HAP-1 (cell line): ENCODE results near the gene CEP72.
A peak's percentile ranks its signal among the peaks of the same experiment; 100 is the strongest.

Source experiments
- DNase-seq, 2 experiments: peaks; one replicate each; pipeline ENCODE4 v3.0.0-alpha.2; 2016 to 2020; ENCODE audit warnings: low spot score in 2 of 2
- H3K27me3 ChIP-seq: fragments of 250-450 bp; sonication (Bioruptor Pico); 2 replicates; pipeline ENCODE4 v1.5.1; 2020; ENCODE audit warnings: low read depth, mild to moderate bottlenecking, moderate library complexity
- H3K36me3 ChIP-seq: fragments of 250-450 bp; sonication (Bioruptor Pico); replicated peaks from 2 replicates; pipeline ENCODE4 v1.5.1; 2020; ENCODE audit warnings: mild to moderate bottlenecking
- H3K4me1 ChIP-seq: fragments of 250-450 bp; sonication (Bioruptor Pico); 2 replicates; pipeline ENCODE4 v1.5.1; 2020; ENCODE audit warnings: mild to moderate bottlenecking
- H3K4me3 ChIP-seq: fragments of 250-450 bp; sonication (Bioruptor Pico); 2 replicates; pipeline ENCODE4 v1.5.1; 2020; ENCODE audit warnings: mild to moderate bottlenecking, moderate library complexity
- H3K9me3 ChIP-seq: fragments of 250-450 bp; sonication (Bioruptor Pico); 2 replicates; pipeline ENCODE4 v1.5.1; 2020; ENCODE audit warnings: mild to moderate bottlenecking, moderate library complexity
- in situ Hi-C: fragments of 300-500 bp; cut with MboI; formaldehyde crosslinking; loops from 3 replicates; pipeline ENCODE4 v1.14.3; 2020; ENCODE audit warnings: low sequenced_read_pairs, inconsistent platforms, mixed read lengths

CEP72 gene

DNA sequence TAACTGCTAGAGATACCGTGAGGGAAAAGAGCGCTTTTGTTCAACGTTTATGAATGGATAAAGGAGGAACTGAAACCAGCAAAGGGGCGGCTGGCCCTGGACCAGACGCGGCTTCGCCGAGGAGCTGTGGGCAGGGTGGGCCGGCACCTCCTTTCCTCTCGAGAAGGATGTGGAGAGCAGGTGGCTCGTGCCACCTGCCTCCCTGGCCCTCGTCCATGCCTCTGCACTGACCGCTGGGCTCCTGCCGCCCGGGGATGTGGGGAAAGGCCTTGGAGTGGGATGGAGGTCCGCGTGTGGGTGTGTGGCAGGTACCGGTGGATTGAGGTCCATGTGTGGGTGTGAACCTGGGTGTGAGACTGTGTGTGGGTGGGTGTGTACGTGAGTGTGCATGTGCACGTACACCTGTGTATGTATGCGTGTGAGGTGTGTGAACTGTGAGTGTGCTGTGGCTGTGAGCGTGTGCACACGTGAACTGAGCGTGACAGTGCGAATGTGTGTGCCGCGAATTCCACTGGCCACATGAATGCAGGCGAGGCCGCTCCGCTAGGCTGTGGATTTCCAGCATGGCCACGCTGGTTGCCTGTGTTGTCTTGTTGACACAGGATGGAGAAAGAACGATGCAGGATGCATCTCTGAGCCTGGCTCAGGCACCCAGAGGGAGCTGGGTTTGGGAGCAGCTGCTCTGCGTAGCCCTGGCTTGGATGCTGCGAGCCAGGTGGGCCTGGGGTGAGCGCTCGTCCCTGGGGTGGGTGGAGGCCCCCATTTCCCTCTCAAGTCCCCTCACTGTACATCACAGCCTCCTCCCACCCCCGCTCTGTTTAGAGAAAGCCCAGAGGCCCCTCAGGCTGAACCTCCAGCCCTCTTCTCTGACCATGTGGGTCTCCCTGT, 4.4 kb upstream of the CEP72 start:
- no peaks in the 10 kb centered on the region; the same call in 1 of the 2 replicates for H3K4me1 ChIP-seq
- no peaks in the 10 kb centered on the region for H3K36me3 ChIP-seq
- H3K4me3 ChIP-seq: no peak overlapping the region
- no peaks in the 10 kb centered on the region for H3K9me3 ChIP-seq
- in situ Hi-C loops: no loop called here
- no peak for DNase-seq
- peaks cover 4% of the 10 kb centered on the region; the same call in 1 of the 2 replicates for H3K27me3 ChIP-seq

DNA sequence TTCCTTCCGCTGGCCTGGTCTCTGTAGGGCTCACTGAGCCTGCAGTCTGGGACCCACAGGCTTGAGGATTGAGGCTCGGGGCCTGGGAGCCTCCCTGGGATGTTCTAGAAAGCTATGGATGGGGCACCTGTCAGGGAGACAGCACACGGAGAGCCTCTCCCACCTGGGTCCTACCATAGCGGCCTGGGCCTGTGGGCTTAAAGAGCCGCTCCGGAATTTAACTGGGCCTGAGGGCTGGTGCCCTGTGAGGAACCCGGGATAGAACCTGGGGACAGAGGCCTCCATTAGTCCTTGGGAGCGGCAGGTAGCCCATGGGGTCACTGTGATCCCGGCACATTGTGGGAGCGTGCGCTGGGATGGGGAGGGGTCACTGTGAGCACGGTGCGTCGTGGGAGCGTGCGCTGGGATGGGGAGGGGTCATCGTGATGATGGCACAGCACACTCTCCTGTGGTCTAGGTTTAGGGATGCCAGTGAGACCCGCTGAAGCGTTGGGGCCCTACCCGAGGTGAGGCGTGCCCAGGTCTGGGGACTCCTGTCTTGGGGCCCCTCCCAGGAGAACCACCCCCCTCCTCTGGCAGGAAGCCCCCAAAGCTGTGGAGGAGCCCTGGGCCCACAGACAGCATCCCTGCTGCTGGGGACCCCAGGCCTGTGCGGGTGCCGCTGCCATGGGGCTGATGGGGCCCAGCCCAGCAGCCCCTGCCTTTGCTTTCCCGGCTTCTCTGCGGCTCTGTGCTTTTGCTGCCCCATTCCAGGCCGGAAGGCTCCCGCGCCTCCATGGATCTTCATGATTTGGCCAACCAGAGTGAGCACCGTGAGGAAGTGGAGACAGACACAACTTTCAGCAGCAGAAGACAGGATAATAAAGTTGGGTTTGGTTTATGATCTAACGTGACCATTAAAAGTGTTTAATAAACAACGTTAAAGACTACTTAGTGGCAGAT, 3.4 kb upstream of the CEP72 start:
- H3K27me3 ChIP-seq: no peaks in the 10 kb centered on the region
- no peaks in the 10 kb centered on the region; the same call in none of the 2 replicates for H3K4me1 ChIP-seq
- no peak for DNase-seq
- in situ Hi-C loops: no loop called here
- H3K36me3 ChIP-seq: no peaks in the 10 kb centered on the region
- no peak overlapping the region for H3K4me3 ChIP-seq
- H3K9me3 ChIP-seq: 0 out of 2 replicates have a peak, but pooled peaks cover 2% of the 10 kb centered on the region

DNA sequence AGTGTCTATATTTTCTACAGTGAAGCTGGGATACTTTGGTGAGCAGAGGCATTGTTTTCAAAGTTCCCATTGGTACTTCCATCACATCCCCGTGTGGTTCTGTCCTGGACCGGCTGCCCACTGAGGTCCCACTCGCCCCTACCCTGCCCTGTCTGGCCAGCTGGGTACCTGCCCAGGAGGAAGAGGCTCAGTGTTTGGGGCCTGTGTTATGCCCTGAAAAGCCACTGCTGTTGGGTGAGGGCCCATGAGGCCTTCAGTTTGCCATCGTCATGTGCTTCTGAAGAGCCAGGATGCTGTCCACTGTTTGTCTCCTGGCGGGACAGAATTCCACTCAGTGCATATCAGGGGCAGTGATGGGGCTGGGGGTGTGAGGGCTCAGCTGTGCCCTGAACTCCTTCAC, 2.6 kb upstream of the CEP72 start:
- in situ Hi-C loops: no loop called here

DNA sequence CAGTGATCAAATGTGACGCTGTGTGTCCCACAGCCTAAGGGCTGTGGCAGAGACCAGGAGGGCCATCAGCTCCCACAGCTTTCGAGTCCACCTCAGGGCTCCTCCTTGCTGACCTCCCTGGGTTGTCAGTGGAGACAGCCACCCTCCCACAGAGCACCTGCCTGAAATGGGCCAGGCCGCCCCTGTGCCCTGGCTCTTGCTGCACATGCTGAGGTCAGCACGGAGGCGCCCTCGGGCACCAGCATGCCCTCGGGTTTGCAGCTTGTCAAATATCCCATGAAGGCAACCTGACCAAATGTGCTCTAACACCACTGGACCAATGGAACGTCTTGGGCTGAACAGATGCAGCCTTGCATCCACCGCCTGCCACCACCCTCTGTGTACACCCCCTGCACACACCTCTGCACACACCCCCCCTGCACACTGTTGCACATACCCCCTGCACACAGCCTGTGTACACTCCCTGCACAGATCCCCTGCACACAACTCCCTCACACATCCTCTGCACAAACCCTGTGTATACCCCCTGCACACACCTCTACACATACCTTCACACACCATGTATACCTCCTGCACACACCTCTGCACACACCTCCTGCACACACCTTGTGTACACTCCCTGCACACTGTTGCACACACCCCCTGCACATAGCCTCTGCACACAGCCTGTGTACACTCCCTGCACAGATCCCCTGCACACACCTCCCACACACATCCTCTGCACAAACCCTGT, 2.0 kb upstream of the CEP72 start:
- Histone ChIP-seq H3K9me3 (0 out of 2 replicates have a peak, but pooled peaks cover 2% of the 10 kb centered on the region), H3K27me3 (no peaks in the 10 kb centered on the region), H3K36me3 (peaks cover 4% of the 10 kb centered on the region), H3K4me1 (peaks cover 4% of the 10 kb centered on the region), H3K4me3 (no peak overlapping the region)
- in situ Hi-C loops: no loop called here
- no peak for DNase-seq

More for the DNA sequence above, 2.6 kb upstream of the CEP72 start:
- Histone ChIP-seq H3K27me3 (no peaks in the 10 kb centered on the region), H3K9me3 (0 out of 2 replicates have a peak, but pooled peaks cover 2% of the 10 kb centered on the region), H3K36me3 (peaks cover 1% of the 10 kb centered on the region; the same call in 1 of the 2 replicates), H3K4me3 (no peak overlapping the region), H3K4me1 (peaks cover 4% of the 10 kb centered on the region)
- no peak for DNase-seq

GRCh38 chr5:610744-611730, 1.1 kb upstream of the CEP72 start:
- no peaks in the 10 kb centered on the region for H3K27me3 ChIP-seq
- H3K4me1 ChIP-seq: peaks cover 4% of the 10 kb centered on the region
- peak overlapping the region; percentile 68 for H3K4me3 ChIP-seq
- 0 out of 2 replicates have a peak, but pooled peaks cover 2% of the 10 kb centered on the region for H3K9me3 ChIP-seq
- peaks cover 9% of the 10 kb centered on the region for H3K36me3 ChIP-seq
- in situ Hi-C loops: no loop called here
- DNase-seq: no peak

DNA sequence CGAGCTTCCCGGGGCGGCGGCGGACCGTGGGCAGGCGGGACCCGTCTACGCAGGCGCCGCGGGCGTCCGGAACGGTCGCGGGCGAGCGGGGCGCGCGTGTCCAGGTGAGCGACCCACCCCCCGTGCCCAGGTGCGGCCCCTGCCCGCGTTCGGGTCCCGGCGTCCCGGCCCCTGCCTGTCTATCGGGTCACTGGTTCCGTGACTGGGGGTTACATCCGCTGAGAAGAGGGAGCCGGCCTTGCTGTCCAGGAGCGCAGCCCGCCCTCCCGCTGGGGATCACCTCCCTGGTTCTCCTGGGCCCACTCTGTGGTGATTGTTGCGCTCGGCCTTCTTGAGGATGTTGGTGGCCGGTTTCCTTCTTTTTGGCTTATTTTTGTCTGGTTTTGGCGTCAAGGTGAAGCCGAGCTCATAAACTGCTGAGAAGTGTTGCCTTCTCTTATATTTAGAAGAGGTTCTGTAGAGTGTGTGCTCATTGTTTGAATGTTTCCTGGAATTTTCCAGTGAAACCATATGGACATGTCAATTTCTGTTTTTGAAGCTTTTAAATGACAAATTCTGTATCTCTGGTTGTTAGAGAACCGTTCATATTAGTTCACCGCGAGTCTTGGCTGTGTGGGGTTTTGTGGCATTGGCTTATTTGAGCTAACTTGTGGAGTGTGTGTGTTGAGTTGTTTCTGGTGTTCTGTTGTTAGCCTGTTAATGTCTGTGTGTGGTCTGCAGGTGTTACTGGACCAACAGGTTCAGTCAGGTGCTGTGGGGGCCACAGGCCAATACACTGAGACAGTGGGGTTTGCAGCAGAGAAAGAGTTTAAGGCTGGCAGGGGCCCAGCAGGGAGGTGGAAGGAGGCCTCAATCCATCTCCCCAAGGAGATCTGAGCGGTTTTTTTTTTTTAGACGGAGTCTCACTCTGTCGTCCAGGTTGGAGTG, 621 bp downstream of the CEP72 start:
- peaks cover 4% of the 10 kb centered on the region for H3K4me1 ChIP-seq
- in situ Hi-C loops: no loop called here
- H3K36me3 ChIP-seq: peaks cover 9% of the 10 kb centered on the region
- H3K9me3 ChIP-seq: 0 out of 2 replicates have a peak, but pooled peaks cover 2% of the 10 kb centered on the region
- no peaks in the 10 kb centered on the region for H3K27me3 ChIP-seq
- peak overlapping the region; percentile 68 for H3K4me3 ChIP-seq
- peak in 1 of 2 experiments; percentile 51 for DNase-seq

- in situ Hi-C loops: no loop called here
- Histone ChIP-seq H3K4me3 (no peak overlapping the region), H3K36me3 (peaks cover 37% of the 10 kb centered on the region), H3K4me1 (peaks cover 4% of the 10 kb centered on the region), H3K27me3 (no peaks in the 10 kb centered on the region), H3K9me3 (0 out of 2 replicates have a peak, but pooled peaks cover 2% of the 10 kb centered on the region)
- peak in 1 of 2 experiments; percentile 7 for DNase-seq
Measured at GRCh38 chr5:616484-617039, 4.4 kb downstream of the CEP72 start.

DNA sequence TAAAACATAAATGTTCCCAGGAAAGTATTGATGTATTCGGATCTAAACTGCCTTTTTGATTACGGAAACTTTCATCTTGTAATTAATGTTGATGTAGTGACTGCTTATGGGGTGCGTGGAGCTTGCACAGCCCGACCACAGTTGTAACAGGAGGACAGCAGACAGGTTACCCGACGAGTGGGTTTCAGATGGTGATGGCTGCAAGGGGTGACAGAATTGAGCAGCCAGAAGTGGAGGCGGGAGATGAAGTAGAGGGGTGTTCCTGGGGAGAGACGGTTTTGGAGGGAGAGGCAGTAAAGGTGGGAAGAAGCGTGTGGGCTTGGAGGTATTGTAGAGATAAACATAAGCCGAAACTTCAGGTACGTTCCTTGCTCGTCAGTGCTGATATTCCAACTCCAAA, 5.8 kb downstream of the CEP72 start:
- in situ Hi-C loops: no loop called here
- no peaks in the 10 kb centered on the region for H3K27me3 ChIP-seq
- peaks cover 4% of the 10 kb centered on the region for H3K4me1 ChIP-seq
- no peak overlapping the region for H3K4me3 ChIP-seq
- H3K9me3 ChIP-seq: 0 out of 2 replicates have a peak, but pooled peaks cover 2% of the 10 kb centered on the region
- DNase-seq: peak in 1 of 2 experiments; percentile 4
- peaks cover 49% of the 10 kb centered on the region for H3K36me3 ChIP-seq

DNA sequence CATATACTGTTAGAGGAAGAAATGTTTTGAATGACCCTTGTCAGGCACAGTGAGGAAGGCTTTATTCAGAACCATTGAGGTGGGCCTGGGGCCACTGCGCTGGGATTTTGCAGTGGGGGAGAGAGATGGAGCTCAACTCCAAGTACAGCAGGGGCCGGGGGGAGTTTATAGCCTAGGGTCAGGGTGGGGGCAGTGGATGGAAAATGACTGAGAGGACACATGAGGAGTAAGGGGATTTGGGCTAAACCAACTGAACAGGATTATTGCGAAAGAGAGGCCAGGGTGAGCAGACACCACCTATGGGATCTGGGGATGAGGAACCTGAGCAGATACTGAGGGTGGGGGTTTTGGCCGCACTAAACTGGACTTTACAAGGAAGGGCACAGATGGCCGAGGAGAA, 6.3 kb downstream of the CEP72 start:
- in situ Hi-C loops: no loop called here
- peak in 1 of 2 experiments; percentile 6 for DNase-seq
- H3K4me3 ChIP-seq: no peak overlapping the region
- peaks cover 4% of the 10 kb centered on the region for H3K4me1 ChIP-seq
- no peaks in the 10 kb centered on the region for H3K27me3 ChIP-seq
- no peaks in the 10 kb centered on the region for H3K9me3 ChIP-seq
- peaks cover 49% of the 10 kb centered on the region for H3K36me3 ChIP-seq

DNA sequence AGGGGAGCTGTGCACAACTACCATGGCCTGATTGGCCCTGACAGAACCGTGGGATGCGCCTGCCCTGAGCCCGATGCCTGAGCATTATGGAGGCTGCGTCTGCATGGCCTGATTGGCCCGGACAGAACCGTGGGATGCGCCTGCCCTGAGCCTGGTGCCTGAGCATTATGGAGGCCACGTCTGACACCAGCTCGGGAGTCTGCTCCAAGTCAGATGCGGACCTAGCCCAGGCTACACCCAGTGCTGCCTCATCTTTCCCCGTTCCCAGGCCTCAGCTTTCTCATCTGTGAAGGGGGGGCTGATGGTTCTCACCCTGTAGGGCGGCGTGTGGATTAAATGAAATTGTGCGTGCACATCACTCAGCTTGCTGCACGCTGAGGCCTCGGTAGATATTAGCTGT, 7.3 kb downstream of the CEP72 start:
- no peak for DNase-seq
- Histone ChIP-seq H3K4me1 (no peaks in the 10 kb centered on the region), H3K4me3 (no peak overlapping the region), H3K9me3 (no peaks in the 10 kb centered on the region), H3K27me3 (no peaks in the 10 kb centered on the region), H3K36me3 (peaks cover 55% of the 10 kb centered on the region)
- in situ Hi-C loops: no loop called here

- Histone ChIP-seq H3K4me1 (no peaks in the 10 kb centered on the region), H3K4me3 (no peak overlapping the region), H3K9me3 (no peaks in the 10 kb centered on the region), H3K36me3 (peaks cover 59% of the 10 kb centered on the region), H3K27me3 (no peaks in the 10 kb centered on the region)
- no peak for DNase-seq
- in situ Hi-C loops: no loop called here
Measured at GRCh38 chr5:620152-620551, 8.0 kb downstream of the CEP72 start.
